Fibroblast of skin of right biceps (primary cell): Measurements from ENCODE around the gene LPCAT2.

Source experiments
- DNase-seq: peaks from one replicate; pipeline ENCODE4 v3.0.0-alpha.2; 2013

LPCAT2 gene

DNA sequence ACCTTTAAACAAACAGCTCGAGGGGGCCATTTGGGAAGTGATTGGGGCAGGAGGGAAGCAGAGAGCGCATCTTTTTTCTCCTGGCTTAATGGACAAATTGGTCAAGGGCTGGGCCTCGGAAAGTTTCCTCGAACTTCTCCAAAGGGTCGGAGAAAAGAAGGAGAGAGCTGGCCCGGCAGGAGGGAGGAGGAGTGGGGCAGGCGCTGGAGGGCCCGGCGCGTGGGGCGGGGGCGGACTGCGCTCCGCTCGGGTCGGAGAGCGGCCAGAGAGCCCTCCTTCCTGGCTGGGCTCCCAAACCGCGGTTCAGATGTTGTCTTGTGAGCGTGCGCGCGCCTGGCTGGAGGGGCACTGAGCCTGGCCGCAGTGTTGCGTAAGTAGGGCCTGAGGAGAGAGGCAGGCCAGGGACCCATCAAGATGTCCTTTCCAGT, 28.6 kb upstream of the LPCAT2 start:
- peak; percentile 91 for DNase-seq

DNA sequence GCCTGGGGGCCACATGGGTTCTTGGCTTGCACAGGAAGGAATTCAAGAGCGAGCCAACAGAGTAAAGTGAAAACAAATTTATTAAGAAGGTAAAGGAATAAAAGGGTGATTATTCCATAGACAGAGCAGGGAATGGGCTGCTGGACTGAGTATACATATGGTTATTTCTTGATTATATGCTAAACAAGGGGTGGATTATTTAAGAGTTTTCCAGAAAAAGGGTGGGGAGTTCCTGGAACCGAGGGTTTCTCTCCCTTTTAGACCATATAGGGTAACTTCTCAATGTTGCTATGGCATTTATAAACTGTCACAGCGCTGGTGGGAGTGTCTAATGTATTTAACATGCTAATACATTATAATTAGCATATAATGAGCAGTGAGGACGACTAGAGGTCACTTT, 27.8 kb upstream of the LPCAT2 start:
- no peak for DNase-seq

DNA sequence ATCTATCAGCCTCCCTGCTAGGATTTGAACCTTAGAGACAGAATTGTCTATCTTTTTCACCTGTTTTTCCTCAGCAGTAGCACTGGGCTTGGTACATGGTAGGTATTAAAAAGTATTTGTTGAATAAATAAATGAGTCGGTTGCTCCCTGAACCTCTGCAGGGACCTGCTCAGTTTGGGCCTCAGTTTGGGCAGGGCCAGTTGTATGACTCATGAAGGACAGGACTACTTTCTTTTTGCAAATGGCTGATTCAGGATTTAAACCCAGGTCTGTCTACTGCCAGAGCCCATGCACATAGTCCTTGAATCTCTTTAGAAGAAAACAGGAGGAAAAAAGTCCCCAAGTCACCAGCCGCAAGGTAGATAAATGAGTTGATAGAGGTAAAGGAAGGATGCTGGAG, 26.8 kb upstream of the LPCAT2 start:
- DNase-seq: peak; percentile 35

DNA sequence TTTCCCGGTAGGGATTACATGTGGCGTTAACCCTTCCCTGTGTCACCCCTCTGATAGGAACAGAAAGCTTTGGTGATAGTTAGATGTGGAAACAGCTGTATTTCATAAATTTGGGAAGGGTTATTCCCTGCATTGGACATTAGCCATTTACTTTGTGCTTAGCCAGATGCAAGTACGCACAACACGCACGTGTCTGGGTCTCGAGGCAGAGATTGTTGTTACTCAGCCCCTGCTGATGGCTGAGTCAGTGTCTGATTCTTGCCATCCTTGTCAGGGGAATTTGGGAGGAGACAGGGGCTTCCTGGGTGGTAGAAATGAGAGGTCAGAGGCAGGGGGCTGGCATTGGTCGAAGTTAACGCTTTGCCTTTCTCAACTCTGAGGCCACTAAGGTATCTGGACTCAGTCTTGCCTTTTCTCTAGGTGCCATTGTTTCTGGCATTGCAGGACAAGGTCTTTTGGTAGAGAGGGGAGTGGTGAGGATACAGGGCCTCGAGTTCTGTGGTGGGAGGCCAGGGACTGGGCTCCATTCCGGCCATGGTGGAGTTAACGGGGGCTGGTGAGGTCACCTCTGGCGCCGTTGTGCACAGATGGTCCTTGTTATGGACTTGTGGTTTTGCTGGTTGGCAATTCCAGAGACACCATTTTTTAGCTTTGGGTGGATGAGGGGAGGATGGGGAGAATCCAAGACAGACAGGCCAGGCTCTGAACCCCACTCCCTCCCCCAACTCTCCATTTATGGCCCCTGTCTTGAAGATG, 21.6 kb upstream of the LPCAT2 start:
- peak; percentile 96 for DNase-seq

DNA sequence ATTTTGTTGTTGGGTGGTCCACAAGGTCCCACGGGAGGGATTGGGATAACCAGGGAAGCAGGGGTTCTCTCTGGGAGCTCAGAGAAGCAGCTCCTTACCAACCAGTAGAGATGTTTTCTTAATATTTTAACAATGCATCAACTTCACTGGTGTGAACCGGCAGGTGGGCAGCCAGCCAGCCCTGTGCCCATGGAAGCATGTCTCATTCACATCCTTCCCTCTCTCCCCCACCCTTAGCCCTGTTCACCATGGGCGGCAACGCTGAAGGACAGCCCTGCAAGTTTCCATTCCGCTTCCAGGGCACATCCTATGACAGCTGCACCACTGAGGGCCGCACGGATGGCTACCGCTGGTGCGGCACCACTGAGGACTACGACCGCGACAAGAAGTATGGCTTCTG, 20.6 kb upstream of the LPCAT2 start:
- DNase-seq: no peak

DNA sequence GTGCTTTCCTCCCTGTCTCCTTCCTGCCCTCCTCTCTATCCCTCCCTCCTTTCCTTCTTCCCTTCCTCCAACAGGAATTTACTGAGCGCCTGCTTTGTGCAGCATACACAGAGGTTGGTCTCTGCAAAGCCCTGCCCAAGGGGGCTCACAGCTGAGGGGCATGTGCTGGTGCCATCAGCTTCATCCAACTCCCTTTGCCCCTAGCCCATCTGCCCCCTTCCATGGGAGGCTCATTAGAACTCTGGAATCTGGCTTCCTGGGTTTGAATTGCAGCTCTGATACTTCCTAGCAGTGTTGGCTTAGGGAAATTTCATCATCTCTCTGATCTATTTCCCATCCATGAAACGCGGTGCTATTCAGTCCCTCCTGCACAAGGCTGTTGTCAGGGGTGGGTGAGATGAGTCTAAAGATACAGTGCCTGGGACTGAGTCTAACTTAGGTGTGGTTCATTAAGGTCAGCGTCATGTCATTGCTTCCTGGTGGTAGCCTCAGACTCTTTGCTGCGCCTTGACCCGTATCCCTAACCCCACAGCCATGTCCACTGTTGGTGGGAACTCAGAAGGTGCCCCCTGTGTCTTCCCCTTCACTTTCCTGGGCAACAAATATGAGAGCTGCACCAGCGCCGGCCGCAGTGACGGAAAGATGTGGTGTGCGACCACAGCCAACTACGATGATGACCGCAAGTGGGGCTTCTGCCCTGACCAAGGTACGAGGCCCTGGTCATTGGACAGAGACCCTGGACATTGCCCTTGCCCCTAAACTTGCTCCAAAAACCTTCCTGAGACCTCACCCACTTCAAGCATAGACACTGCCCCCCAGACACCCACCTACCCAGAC, 19.5 kb upstream of the LPCAT2 start:
- DNase-seq: no peak

DNA sequence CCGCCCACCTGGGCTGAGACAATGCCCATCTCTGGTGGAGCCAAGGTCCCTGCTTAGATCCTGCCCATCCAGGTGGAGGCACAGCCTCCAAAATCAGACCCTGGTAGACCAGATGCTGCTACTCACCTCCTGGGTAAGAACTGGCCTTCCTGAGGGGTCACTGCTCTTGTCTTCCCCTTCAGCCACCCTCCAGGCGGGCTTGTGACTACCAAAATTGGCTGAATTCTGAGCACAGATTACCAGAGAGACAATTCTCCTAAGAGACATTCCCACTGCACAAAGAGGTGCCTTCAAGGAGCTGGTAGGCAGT, 19.0 kb upstream of the LPCAT2 start:
- DNase-seq: no peak

DNA sequence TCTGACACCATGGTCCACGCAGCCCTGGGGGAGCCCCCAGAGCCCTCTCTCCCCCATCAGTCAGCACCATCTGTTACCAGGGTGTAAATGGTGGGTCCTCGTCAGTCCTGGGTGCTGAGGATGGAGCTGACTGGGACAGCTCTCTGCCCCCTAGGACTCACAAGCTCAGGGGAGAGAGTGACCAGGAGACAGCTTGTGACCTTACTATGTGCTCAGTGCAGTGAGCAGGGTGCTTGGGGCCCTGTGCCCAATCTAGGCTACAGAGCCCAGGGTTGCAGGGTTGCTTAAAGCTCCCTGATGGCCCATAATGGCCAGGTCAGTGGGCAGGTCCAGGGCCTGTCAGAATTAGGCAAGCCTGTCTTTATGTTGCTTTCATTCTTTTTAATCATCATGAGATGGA, 18.6 kb upstream of the LPCAT2 start:
- DNase-seq: no peak

DNA sequence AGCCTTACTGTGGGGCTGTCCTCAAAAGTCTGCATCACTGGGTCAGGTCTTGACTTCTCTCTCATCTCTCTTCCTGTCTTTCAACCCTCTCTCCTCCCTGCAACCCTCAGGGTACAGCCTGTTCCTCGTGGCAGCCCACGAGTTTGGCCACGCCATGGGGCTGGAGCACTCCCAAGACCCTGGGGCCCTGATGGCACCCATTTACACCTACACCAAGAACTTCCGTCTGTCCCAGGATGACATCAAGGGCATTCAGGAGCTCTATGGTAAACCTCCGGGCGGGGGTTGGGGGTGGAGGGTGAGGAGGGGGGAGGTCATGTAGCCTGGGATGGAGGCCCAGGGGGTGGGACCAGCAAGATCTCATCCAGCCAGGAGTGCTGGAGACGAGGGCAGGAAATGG, 17.2 kb upstream of the LPCAT2 start:
- DNase-seq: no peak

DNA sequence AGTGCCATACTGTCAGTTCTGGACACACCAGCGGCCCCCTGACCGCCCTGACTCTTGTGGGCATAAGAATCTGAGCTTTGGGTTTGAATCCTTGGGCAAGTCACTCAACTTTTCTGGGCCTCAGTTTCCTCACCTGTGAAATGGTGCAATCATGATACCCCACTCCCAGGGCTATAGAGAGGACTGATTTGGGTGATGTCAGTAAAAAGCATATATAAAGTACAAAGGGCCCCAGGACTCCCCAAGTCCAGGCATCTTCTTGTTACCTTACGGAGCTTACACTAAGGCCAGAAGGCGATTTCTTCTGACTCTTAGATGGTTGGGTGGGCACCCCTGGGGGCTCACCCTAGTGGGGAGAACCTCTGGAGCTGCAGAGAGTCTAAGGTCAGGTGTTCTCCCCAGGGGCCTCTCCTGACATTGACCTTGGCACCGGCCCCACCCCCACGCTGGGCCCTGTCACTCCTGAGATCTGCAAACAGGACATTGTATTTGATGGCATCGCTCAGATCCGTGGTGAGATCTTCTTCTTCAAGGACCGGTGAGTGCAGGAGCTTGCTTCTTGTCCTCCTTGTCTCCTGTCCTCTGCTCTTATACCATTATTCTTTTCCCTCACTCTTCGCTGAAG, 16.0 kb upstream of the LPCAT2 start:
- DNase-seq: no peak

DNA sequence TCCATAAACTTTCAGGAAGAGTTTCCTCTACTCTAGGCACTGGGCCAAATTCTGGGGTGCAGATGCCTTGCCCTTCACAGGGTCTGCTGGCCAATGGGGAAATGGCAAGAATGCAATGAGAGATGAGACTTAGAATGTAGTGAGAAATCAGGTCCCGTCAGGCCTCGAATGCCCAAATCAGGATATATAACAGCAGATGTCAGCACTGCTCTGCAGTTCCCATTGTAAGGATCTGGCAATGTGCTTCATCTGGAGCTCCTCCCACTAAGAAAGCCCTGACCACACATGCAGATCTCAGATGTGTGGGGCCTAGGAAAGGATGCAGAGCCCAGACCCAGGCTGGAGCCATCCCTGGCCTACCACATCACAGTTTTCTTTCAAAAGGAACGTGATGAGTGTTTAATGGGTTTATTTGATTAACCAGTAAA, 13.9 kb upstream of the LPCAT2 start:
- peak; percentile 98 for DNase-seq

DNA sequence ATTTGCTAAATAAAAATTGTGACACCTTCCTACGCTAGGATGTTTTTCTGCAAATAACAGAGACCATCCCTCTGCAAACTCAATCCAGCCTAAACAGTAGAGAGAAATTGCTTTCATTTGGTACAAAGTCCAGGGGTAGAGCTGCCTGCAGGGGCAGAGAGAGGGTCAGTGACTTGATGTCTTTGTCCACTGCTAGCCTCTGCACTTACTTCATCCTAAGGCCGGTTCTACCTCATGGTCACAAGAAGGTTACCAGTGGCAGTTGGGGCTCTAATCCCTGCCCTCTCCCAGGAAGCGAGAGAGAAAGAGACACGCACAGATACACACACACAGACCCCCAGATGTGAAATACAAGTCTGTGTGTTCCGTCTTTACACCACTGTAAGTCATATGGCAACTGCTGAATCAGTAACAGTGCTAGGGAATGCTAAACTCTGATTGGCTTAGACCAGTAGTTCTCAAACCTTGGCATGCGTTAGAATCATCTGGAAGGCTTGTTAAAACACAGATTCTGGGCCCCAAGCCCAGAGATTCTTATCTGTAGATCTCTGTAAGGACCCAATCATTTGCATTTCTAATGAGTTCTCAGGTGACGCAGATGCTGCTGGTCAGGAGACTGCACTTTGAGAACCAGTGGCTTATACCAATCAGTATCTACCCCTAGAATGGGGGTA, 13.1 kb upstream of the LPCAT2 start:
- DNase-seq: peak; percentile 93

DNA sequence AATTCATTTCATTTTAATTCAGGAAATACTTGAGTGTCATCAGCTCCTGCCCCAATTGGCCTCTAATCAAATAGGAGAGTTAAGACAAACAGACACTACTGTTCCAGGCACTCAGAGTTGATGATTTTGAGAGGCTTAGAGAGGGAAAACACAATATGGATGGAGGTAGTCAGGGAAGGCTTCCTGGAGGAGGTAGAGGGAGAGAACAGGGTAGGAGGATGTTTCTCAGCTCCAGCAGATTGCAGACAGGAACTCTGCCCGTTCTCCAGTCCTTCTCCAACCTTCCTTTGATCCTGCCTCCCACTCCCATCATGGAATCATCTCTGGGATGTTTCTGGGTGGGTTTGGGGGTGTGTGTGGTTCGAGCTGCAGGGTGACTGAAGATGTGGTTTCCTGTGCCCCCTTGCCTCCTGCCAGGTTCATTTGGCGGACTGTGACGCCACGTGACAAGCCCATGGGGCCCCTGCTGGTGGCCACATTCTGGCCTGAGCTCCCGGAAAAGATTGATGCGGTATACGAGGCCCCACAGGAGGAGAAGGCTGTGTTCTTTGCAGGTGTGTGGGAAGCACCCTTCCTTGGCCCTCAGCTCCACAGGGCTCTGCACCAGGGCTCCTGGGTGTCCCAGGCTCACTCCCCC, 12.2 kb upstream of the LPCAT2 start:
- no peak for DNase-seq

DNA sequence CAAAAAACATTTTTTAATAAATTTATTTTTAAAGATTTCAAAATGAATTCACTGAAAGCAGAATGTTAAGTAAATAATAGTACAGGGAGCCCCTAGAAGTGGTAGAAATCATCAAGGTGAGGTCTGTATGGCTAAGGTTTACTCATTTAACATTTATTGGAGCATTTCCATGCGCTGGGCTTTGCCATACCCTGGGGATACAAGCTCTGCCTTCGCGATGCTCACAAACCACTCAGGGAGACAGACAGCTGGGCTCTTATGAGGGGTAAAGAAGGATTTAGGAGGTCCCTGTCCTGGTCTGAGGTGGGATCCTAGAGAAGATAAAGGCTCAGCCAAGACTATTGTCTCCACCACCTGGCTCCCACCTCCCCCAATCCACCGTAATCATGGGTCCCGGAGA, 11.3 kb upstream of the LPCAT2 start:
- DNase-seq: no peak

DNA sequence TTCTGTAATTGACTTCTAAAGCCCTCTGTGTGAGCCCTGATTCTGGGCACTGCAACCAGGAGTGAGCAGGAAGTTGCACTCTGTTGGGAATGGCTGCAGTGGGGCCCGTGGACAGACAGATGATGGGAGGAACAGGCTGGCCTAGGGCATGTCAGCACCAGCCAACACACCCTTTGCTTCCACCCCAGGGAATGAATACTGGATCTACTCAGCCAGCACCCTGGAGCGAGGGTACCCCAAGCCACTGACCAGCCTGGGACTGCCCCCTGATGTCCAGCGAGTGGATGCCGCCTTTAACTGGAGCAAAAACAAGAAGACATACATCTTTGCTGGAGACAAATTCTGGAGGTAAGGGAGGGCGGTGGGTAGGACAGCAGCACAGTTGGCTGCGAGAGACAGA, 10.8 kb upstream of the LPCAT2 start:
- no peak for DNase-seq

DNA sequence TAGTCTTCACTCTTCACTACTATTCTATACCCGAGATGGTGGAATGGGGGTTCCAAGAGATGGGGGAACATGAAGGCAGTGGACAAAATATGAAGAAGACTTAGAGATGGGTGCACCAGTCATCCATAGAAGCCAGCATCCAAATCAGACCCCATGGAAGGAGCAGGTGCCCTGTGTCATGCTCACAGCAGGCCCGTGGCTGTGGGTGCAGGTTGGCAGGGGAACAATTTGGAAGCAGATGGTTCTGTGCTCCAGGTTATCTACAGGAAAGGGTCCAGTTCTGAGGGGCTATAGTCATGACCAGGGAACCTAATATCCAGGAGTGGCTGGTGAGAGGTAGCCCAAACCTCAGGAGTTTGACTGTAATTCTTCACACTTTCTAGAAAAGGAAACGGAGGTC, 9.6 kb upstream of the LPCAT2 start:
- no peak for DNase-seq

DNA sequence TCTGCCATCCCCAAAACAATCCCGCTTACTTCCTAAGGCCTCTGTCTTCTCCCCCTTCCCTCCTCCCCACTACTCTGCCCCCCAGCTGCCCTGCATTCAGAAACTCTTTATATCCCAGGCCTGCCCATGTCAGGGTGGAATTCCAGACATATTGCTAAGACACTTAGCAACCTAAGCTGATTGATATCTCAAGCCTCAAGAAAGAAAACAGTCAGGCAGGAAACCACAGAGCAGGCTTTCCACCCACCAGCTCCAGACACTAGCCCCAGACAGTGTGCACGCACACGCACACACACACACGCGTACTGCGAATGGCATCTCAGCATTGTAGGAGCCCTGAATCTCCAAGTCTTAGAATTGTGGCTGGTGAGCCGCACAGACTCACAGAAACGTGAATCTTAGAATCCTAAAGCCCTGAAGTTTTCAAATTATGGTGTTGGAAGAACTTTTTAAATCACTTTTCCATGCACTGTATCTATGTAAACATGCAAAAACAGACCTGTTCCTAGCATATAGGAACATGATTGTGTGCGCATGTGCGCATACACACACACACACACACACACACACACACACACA, 8.8 kb upstream of the LPCAT2 start:
- DNase-seq: peak; percentile 100

DNA sequence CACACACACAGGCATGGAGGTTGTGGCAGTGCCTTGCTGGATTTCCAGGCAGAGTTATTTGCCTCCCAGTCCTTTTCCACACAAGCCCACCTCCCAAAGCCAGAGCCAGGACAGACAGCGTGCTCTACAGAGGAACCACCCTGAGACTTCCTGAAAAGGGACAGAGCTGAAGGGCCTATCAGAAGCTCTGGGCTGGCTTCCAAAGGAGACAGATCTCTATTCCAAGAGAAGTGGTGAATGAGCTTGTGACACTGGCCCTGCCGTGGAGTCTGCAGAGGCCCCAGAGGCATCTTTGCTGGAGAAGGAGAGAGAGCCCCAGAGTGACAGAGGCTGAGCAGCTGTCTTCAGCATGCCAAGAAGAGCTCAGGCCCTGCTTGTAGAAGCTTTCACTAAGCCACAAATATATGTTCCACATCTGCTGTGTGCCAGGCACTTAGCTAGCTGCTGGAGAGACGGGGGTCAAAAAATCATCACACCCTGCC, 8.3 kb upstream of the LPCAT2 start:
- peak; percentile 79 for DNase-seq

DNA sequence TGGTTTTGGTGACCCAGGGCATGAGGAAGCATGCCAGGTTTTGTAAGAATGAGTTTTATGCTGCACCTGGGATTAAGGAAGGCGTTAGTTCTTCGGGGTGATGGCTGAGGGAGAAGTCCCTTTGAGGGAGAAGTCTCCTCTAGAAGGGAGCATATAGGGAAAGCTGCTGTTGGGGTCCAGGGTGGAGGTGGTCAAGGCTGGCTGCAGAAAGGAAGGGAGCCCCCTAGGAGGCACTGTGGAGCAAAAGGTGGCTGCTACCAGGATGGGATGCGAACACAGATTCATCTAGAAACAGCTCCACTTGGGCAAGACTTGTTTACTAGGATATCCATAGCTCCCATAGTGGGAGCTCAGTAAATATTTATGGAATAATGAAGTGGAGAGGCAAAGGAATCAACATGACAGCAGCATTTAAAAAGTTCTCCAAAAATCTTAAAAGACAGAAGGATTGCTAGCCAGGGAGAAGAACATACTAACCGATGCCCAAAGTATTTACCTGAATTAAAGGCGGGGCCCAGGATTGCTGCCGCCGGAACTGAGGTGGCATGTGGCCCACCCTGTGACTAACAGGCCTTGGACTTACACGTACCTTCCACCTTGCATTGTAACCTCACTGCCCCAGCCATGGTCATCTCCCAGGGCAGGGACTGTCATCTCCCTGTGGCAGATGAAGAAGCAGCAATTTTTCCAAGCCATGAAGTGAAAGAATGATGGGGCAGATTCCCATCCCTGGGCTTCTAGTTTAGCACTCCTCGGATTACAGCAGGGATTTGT, 7.1 kb upstream of the LPCAT2 start:
- no peak for DNase-seq

DNA sequence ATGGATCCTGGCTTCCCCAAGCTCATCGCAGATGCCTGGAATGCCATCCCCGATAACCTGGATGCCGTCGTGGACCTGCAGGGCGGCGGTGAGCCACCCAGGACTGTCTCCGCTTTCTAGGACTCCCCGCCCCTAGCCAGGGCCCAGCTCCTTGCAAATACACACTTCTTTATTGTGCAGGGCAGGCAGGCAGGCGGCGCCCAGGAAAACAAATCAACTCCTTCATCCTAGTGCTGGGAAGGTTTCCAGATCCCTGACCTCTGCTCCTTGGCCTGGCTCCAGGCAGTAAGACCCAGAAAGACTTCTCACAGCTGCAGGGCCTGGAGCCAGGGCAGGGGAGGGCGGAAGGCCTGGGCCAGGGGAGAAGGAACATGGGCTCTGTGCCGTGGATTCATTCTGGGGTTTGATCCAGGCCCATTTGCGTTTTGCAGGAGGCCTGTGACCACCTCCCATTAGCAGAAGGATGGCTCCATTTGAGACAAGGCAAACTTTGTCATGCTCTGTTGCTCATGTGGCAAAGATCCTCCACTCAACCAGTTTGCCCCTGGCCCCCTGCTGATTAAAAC, 6.0 kb upstream of the LPCAT2 start:
- DNase-seq: peak; percentile 69
